ENCODE results near the gene BNIP1.

Gene BNIP1

GRCh38 chr5:173165177-173166016 lies 21.1 kb downstream of the BNIP1 start:
- H3K4me3 ChIP-seq (ENCODE audit: extremely low read depth, insufficient read depth, low read length, poor library complexity, severe bottlenecking): no peak overlapping the region
- H3K9me3 ChIP-seq (ENCODE audit: control insufficient read depth, low read length): no peaks in the 10 kb centered on the region
- WGBS, 2 experiments (ENCODE audit: insufficient coverage in 2 of 2): 92 to 100% methylated on average over 2 of the region's 2 CpGs
- H3K27ac ChIP-seq (ENCODE audit: low read depth, low read length, severe bottlenecking): no peak overlapping the region
- H3K36me3 ChIP-seq (ENCODE audit: control insufficient read depth, insufficient read depth, low read length): peaks cover 24% of the 10 kb centered on the region
- H3K4me1 ChIP-seq (ENCODE audit: control insufficient read depth, insufficient read depth, low read length, poor library complexity, severe bottlenecking): no peaks in the 10 kb centered on the region

- H3K4me1 ChIP-seq (ENCODE audit: control insufficient read depth, insufficient read depth, low read length, poor library complexity, severe bottlenecking): no peaks in the 10 kb centered on the region
- H3K4me3 ChIP-seq (ENCODE audit: extremely low read depth, insufficient read depth, low read length, poor library complexity, severe bottlenecking): no peak overlapping the region
- no peaks in the 10 kb centered on the region for H3K36me3 ChIP-seq (ENCODE audit: control insufficient read depth, insufficient read depth, low read length)
- no peak overlapping the region for H3K27ac ChIP-seq (ENCODE audit: low read depth, low read length, severe bottlenecking)
- 94 to 100% methylated on average over 2 to 3 of the region's 8 CpGs for WGBS, 2 experiments (ENCODE audit: insufficient coverage in 2 of 2)
- H3K9me3 ChIP-seq (ENCODE audit: control insufficient read depth, low read length): no peaks in the 10 kb centered on the region
These were observed 27.8 kb downstream of the BNIP1 start for GRCh38 chr5:173172166-173172565.

DNA sequence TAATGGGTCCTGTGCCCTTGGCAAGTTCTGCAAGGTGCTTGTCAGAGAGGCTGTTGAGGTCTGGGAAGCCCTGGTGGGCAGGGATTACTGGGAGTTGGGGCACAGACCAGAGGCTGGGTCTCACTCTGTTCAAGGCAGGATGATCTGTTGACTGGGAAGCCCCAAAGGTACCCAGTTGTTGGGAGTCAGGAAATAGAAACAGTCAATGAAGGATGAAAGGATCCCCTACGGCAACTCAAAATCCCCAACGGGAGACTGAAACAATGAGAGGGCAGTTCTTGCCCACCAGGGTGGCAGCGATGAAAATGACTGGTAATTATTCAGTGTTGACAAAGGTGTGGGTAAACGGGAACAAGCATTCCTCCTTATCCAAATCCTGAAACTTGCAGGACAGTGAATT lies 31.2 kb downstream of the BNIP1 start:
- H3K4me1 ChIP-seq (ENCODE audit: control insufficient read depth, insufficient read depth, low read length, poor library complexity, severe bottlenecking): no peaks in the 10 kb centered on the region
- no peak overlapping the region for H3K4me3 ChIP-seq (ENCODE audit: extremely low read depth, insufficient read depth, low read length, poor library complexity, severe bottlenecking)
- no peaks in the 10 kb centered on the region for H3K36me3 ChIP-seq (ENCODE audit: control insufficient read depth, insufficient read depth, low read length)
- peaks cover 10% of the 10 kb centered on the region for H3K9me3 ChIP-seq (ENCODE audit: control insufficient read depth, low read length)
- 36 to 100% methylated on average over 1 to 2 of the region's 4 CpGs for WGBS, 2 experiments (ENCODE audit: insufficient coverage in 2 of 2)
- no peak overlapping the region for H3K27ac ChIP-seq (ENCODE audit: low read depth, low read length, severe bottlenecking)

DNA sequence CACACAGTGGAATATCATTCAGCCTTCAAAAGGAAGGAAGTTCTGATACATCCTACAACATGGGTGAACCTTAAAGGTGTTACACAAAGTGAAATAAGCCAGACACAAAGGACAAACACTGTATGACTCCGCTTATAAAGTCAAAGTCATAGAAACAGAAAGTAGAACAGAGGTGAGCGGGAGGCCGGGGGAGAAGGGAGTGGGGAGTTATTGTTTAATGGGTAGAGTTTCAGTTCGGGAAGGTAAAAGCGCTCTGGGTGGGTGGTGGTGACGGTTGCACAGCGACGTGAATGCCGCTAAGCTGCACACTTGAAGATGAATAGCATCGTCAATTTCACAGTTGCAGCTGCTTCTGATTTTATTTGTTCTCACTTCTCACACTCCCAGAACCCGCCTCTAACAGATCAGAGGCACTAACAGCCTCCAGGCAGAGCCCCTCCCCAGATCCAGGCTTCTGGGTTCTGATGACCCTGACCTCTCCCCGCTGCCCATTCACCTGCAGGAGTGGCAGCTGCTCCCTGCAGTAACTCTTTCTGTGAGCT lies 34.1 kb downstream of the BNIP1 start:
- H3K27ac ChIP-seq (ENCODE audit: low read depth, low read length, severe bottlenecking): no peak overlapping the region
- no peaks in the 10 kb centered on the region for H3K36me3 ChIP-seq (ENCODE audit: control insufficient read depth, insufficient read depth, low read length)
- H3K4me3 ChIP-seq (ENCODE audit: extremely low read depth, insufficient read depth, low read length, poor library complexity, severe bottlenecking): no peak overlapping the region
- H3K4me1 ChIP-seq (ENCODE audit: control insufficient read depth, insufficient read depth, low read length, poor library complexity, severe bottlenecking): no peaks in the 10 kb centered on the region
- peaks cover 10% of the 10 kb centered on the region for H3K9me3 ChIP-seq (ENCODE audit: control insufficient read depth, low read length)
- 83 to 84% methylated on average over 9 to 12 of the region's 12 CpGs for WGBS, 2 experiments (ENCODE audit: insufficient coverage in 2 of 2)

GRCh38 chr5:173180331-173180730 lies 36.0 kb downstream of the BNIP1 start:
- Histone ChIP-seq H3K27ac (ENCODE audit: low read depth, low read length, severe bottlenecking) (no peak overlapping the region), H3K4me1 (ENCODE audit: control insufficient read depth, insufficient read depth, low read length, poor library complexity, severe bottlenecking) (no peaks in the 10 kb centered on the region), H3K36me3 (ENCODE audit: control insufficient read depth, insufficient read depth, low read length) (no peaks in the 10 kb centered on the region), H3K9me3 (ENCODE audit: control insufficient read depth, low read length) (peaks cover 10% of the 10 kb centered on the region), H3K4me3 (ENCODE audit: extremely low read depth, insufficient read depth, low read length, poor library complexity, severe bottlenecking) (no peak overlapping the region)
- 80% methylated on average over 2 of the region's 2 CpGs; no CpG with 5 or more reads in 1 of the 2 experiments for WGBS, 2 experiments (ENCODE audit: insufficient coverage in 2 of 2)

DNA sequence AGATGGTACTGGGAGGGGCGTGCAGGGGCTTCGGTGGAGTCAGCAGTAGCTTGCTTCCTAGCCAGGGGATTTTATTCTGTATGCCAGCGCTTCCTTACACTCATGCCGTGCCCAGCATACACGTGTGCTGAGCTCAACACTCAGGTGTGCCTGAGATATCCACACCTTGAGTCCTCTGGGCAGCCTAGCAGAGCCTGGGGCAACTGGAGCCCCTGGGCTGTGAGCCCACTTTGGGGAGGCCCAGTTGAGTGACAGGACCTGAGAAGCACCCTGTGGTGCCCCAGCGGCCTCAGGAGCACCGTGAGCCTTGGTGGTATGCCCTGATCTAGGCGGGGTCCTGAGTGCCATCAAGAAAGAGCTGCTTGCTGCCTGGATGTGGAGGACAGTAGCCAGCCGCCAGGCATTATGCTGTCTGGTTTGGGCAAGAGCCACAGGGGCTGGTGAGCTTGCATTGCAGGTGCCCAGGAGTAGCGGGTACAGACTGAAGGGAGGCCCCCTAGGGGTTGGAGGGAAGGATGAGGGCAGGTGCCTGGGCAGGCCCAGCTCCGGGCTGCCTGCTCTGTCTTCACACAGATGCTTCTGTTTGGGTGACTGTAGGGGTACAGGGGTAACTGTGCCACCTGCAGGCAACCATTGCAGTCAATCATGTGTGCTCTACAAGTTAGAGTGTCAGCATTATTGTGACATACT lies 42.9 kb downstream of the BNIP1 start:
- no peaks in the 10 kb centered on the region for H3K9me3 ChIP-seq (ENCODE audit: control insufficient read depth, low read length)
- no peak overlapping the region for H3K27ac ChIP-seq (ENCODE audit: low read depth, low read length, severe bottlenecking)
- no peaks in the 10 kb centered on the region for H3K36me3 ChIP-seq (ENCODE audit: control insufficient read depth, insufficient read depth, low read length)
- H3K4me3 ChIP-seq (ENCODE audit: extremely low read depth, insufficient read depth, low read length, poor library complexity, severe bottlenecking): no peak overlapping the region
- H3K4me1 ChIP-seq (ENCODE audit: control insufficient read depth, insufficient read depth, low read length, poor library complexity, severe bottlenecking): no peaks in the 10 kb centered on the region
- WGBS, 2 experiments (ENCODE audit: insufficient coverage in 2 of 2): 80 to 84% methylated on average over 10 to 11 of the region's 11 CpGs

DNA sequence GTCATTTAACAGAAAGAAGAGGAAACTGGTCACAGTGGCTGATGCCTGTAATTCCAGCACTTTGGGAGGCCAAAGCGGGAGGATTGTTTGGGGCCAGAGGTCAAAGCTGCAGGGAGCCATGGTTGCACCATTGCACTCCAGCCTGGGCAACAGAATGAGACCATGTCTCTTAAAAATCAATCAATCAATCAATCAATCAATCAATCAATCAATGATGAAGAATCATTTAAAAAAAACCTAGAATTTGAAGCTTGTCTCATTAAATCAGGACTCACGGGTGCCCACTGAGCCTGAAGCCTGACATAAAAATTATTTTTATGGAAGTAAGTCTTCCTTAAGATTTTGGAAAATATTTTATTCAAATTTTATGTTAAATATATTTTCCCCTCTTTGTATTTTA lies 43.9 kb downstream of the BNIP1 start:
- Histone ChIP-seq H3K36me3 (ENCODE audit: control insufficient read depth, insufficient read depth, low read length) (no peaks in the 10 kb centered on the region), H3K9me3 (ENCODE audit: control insufficient read depth, low read length) (no peaks in the 10 kb centered on the region), H3K4me3 (ENCODE audit: extremely low read depth, insufficient read depth, low read length, poor library complexity, severe bottlenecking) (no peak overlapping the region), H3K4me1 (ENCODE audit: control insufficient read depth, insufficient read depth, low read length, poor library complexity, severe bottlenecking) (no peaks in the 10 kb centered on the region), H3K27ac (ENCODE audit: low read depth, low read length, severe bottlenecking) (no peak overlapping the region)
- 78 to 86% methylated on average over 1 of the region's 2 CpGs for WGBS, 2 experiments (ENCODE audit: insufficient coverage in 2 of 2)

GRCh38 chr5:173191015-173191414 lies 46.7 kb downstream of the BNIP1 start:
- Histone ChIP-seq H3K36me3 (ENCODE audit: control insufficient read depth, insufficient read depth, low read length) (no peaks in the 10 kb centered on the region), H3K9me3 (ENCODE audit: control insufficient read depth, low read length) (no peaks in the 10 kb centered on the region), H3K4me3 (ENCODE audit: extremely low read depth, insufficient read depth, low read length, poor library complexity, severe bottlenecking) (no peak overlapping the region), H3K4me1 (ENCODE audit: control insufficient read depth, insufficient read depth, low read length, poor library complexity, severe bottlenecking) (no peaks in the 10 kb centered on the region), H3K27ac (ENCODE audit: low read depth, low read length, severe bottlenecking) (no peak overlapping the region)
- 89 to 96% methylated on average over 2 to 3 of the region's 4 CpGs for WGBS, 2 experiments (ENCODE audit: insufficient coverage in 2 of 2)

GRCh38 chr5:173191561-173191960 lies 47.2 kb downstream of the BNIP1 start:
- 92 to 94% methylated on average over 5 to 6 of the region's 8 CpGs for WGBS, 2 experiments (ENCODE audit: insufficient coverage in 2 of 2)

DNA sequence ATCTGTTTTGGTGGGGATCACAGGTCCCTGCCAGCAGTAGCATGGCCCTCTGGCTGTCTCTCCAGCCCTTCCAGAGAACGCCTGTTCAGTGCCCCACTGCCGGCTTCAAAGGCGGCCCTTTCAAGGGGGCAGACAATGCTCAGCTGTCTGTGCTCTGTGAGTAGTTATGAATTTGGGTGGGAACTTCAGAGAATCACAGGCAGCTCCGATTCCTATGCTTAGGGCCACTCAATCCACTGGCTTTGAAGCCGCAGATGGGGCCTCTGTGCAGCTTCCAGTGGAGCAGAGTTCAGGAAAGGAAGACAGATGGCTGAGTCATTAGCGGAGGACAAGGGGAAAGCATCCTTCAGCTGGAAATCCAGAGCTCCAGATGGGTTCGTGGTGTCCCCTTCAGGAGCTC lies 48.2 kb downstream of the BNIP1 start:
- H3K4me1 ChIP-seq (ENCODE audit: control insufficient read depth, insufficient read depth, low read length, poor library complexity, severe bottlenecking): no peaks in the 10 kb centered on the region
- H3K4me3 ChIP-seq (ENCODE audit: extremely low read depth, insufficient read depth, low read length, poor library complexity, severe bottlenecking): no peak overlapping the region
- 94 to 96% methylated on average over 4 to 6 of the region's 7 CpGs for WGBS, 2 experiments (ENCODE audit: insufficient coverage in 2 of 2)
- no peaks in the 10 kb centered on the region for H3K9me3 ChIP-seq (ENCODE audit: control insufficient read depth, low read length)
- no peaks in the 10 kb centered on the region for H3K36me3 ChIP-seq (ENCODE audit: control insufficient read depth, insufficient read depth, low read length)
- H3K27ac ChIP-seq (ENCODE audit: low read depth, low read length, severe bottlenecking): no peak overlapping the region

More at GRCh38 chr5:173191561-173191960, 47.2 kb downstream of the BNIP1 start:
- H3K9me3 ChIP-seq (ENCODE audit: control insufficient read depth, low read length): no peaks in the 10 kb centered on the region
- H3K4me1 ChIP-seq (ENCODE audit: control insufficient read depth, insufficient read depth, low read length, poor library complexity, severe bottlenecking): no peaks in the 10 kb centered on the region
- no peak overlapping the region for H3K27ac ChIP-seq (ENCODE audit: low read depth, low read length, severe bottlenecking)
- H3K4me3 ChIP-seq (ENCODE audit: extremely low read depth, insufficient read depth, low read length, poor library complexity, severe bottlenecking): no peak overlapping the region
- H3K36me3 ChIP-seq (ENCODE audit: control insufficient read depth, insufficient read depth, low read length): no peaks in the 10 kb centered on the region

Measured in mesodermal cell (in vitro differentiated cells).